ENCODE data around the gene MUCL3. TPM values are rescaled to one million over a fixed set of nuclear protein-coding genes. Genes with fewer than 3 reads are reported as not detected.

The MUCL3 gene
- total RNA-seq, 1 experiment from 2014 or later = 0.15 TPM

- no peak for ATAC-seq
- Histone ChIP-seq H3K79me2 (ENCODE audit: insufficient read depth, low read length) (no peaks in the 10 kb centered on the region; the same call in 1 of the 2 replicates), H4K20me1 (ENCODE audit: insufficient read depth) (no peaks in the 10 kb centered on the region), H3K9me2 (ENCODE audit: insufficient read depth) (no peaks in the 10 kb centered on the region), H3K36me3 (ENCODE audit: control insufficient read depth in 1 of 2, insufficient read depth in 2 of 2, low read length in 2 of 2) (peaks cover 14 to 34% of the 10 kb centered on the region in 2 experiments; a peak in 3 of 4 replicates), H3K27ac (ENCODE audit: low read depth, low read length) (peak overlapping the region; percentile 71), H3K4me3 (replicated peaks in 1 of 2; ENCODE audit: low read depth in 1 of 2, low read length in 2 of 2) (peak overlapping the region; percentile 58 to 72), H3K9me3 (ENCODE audit: control insufficient read depth in 1 of 2, insufficient read depth in 1 of 2, low read depth in 1 of 2, low read length in 2 of 2) (no peaks in the 10 kb centered on the region), H3K27me3 (ENCODE audit: insufficient read depth, low read length) (no peaks in the 10 kb centered on the region), H3K4me1 (ENCODE audit: control insufficient read depth in 1 of 2, insufficient read depth in 2 of 2, low read length in 2 of 2) (peaks cover 9 to 25% of the 10 kb centered on the region in 2 experiments; a peak in 3 of 4 replicates), H3K4me2 (ENCODE audit: low read length) (peak overlapping the region; percentile 87), H3K9ac (ENCODE audit: low read length) (peak overlapping the region; percentile 83), H2AFZ (ENCODE audit: low read depth, low read length, poor library complexity, severe bottlenecking) (no peak overlapping the region)
- BruUV-seq (replicated peaks) = no TSS peak
- ChIA-PET CTCF (interaction anchor here (0.7 to 5.0 kb wide), 16 partner anchors 8 to 200 kb away, joined by 3 to 66 read pairs (median 6); partner anchors contain the start of genes PSORS1C1 and SFTA2), POLR2A (no interaction called here), RAD21 (ENCODE audit: low non-redundant PET in 1 of 2, low total read pairs in 2 of 2, uncharacterized antibody in 2 of 2, unreplicated experiment in 2 of 2) (interaction anchor here (1.0 to 1.2 kb wide), 6 partner anchors 28 to 172 kb away, joined by 3 to 8 read pairs (median 4); no protein-coding TSS in a partner anchor)
- peak; percentile 2 for TF ChIP-seq POLR2A (IDR thresholded peaks at IDR 0.05; ENCODE audit: borderline replicate concordance, extremely low read depth, insufficient read depth, insufficient read length)
- TF ChIP-seq, protein P1, sequence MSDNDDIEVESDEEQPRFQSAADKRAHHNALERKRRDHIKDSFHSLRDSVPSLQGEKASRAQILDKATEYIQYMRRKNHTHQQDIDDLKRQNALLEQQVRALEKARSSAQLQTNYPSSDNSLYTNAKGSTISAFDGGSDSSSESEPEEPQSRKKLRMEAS (IDR thresholded peaks at IDR 0.05) = no peak
- DNase-seq (ENCODE audit: low read depth, low spot score) = no peak
- intact Hi-C loops (cut with micrococcal nuclease) = loop anchor here (1.0 to 2.0 kb wide), 6 partner anchors 87 to 278 kb away; no protein-coding TSS in a partner anchor
Measured at GRCh38 chr6:30914854-30915590, 25.8 kb upstream of the MUCL3 start.

DNA sequence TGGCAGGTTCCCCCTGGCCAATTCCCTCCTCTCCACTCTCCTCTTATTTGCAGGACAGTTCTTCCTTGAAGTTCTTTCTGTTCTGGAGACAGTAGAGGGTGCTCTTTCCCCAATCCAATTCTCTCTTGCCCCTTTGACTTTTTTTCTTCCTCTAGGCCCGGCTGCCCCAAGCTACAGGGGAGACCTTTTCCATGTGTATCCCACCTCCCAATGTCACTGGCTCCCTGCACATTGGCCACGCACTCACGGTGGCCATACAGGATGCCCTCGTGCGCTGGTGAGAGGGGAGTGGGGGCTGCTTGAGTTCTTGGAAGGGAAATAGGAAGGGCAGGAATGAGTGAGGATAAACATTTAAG lies 25.2 kb upstream of the MUCL3 start:
- no peak overlapping the region for H2AFZ ChIP-seq (ENCODE audit: low read depth, low read length, poor library complexity, severe bottlenecking)
- H3K9me3 ChIP-seq (ENCODE audit: control insufficient read depth in 1 of 2, insufficient read depth in 1 of 2, low read depth in 1 of 2, low read length in 2 of 2) = no peaks in the 10 kb centered on the region
- no peak overlapping the region for H3K4me3 ChIP-seq (replicated peaks in 1 of 2; ENCODE audit: low read depth in 1 of 2, low read length in 2 of 2)
- ATAC-seq (peak; percentile 48), DNase-seq (ENCODE audit: low read depth, low spot score) (peak; percentile 55)
- peak overlapping the region; percentile 87; the same call in 1 of the 2 replicates for H3K4me2 ChIP-seq (ENCODE audit: low read length)
- no TSS peak for BruUV-seq (replicated peaks)
- no peak overlapping the region for H3K9ac ChIP-seq (ENCODE audit: low read length)
- H3K27me3 ChIP-seq (ENCODE audit: insufficient read depth, low read length) = no peaks in the 10 kb centered on the region
- no peaks in the 10 kb centered on the region for H4K20me1 ChIP-seq (ENCODE audit: insufficient read depth)
- ChIA-PET CTCF (interaction anchor here (0.6 to 5.0 kb wide), 17 partner anchors 9 to 200 kb away, joined by 3 to 66 read pairs (median 5); partner anchors contain the start of genes PSORS1C1 and SFTA2), POLR2A (interaction anchor here (1.3 kb wide), 1 partner anchor 155 kb away, joined by 4 read pairs; no protein-coding TSS in a partner anchor), RAD21 (ENCODE audit: low non-redundant PET in 1 of 2, low total read pairs in 2 of 2, uncharacterized antibody in 2 of 2, unreplicated experiment in 2 of 2) (interaction anchor here (0.6 to 1.2 kb wide), 8 partner anchors 27 to 172 kb away, joined by 3 to 8 read pairs (median 4); no protein-coding TSS in a partner anchor)
- TF ChIP-seq CEBPB (IDR thresholded peaks at IDR 0.05; ENCODE audit: low read depth) = no peak
- TF ChIP-seq, protein P1 (IDR thresholded peaks at IDR 0.05) = no peak
- peak in 2 of 3 experiments; percentile 63 to 66; a peak in 4 of 6 replicates for TF ChIP-seq CTCF (IDR thresholded peaks at IDR 0.05 in 2 of 3, conservative IDR thresholded peaks at IDR 0.05 in 1 of 3; ENCODE audit: borderline replicate concordance in 1 of 3, insufficient read depth in 1 of 3, low read depth in 2 of 3, low read length in 2 of 3)
- TF ChIP-seq ZNF274 (IDR thresholded peaks at IDR 0.05; ENCODE audit: low read depth, low read length) = no peak
- H3K27ac ChIP-seq (ENCODE audit: low read depth, low read length) = no peak overlapping the region; the same call in 1 of the 2 replicates
- intact Hi-C loops (cut with micrococcal nuclease) = loop anchor here (1.0 to 2.0 kb wide), 5 partner anchors 155 to 277 kb away; no protein-coding TSS in a partner anchor
- H3K9me2 ChIP-seq (ENCODE audit: insufficient read depth) = no peaks in the 10 kb centered on the region
- no peaks in the 10 kb centered on the region; the same call in 1 of the 2 replicates for H3K79me2 ChIP-seq (ENCODE audit: insufficient read depth, low read length)
- peaks cover 15 to 36% of the 10 kb centered on the region in 2 experiments; a peak in 3 of 4 replicates for H3K36me3 ChIP-seq (ENCODE audit: control insufficient read depth in 1 of 2, insufficient read depth in 2 of 2, low read length in 2 of 2)
- peaks cover 9 to 25% of the 10 kb centered on the region in 2 experiments; a peak in 3 of 4 replicates for H3K4me1 ChIP-seq (ENCODE audit: control insufficient read depth in 1 of 2, insufficient read depth in 2 of 2, low read length in 2 of 2)
